HFF-Myc (cell line): ENCODE results near the gene SEPTIN10.

Experiments used
- DNase-seq: peaks from one replicate; pipeline ENCODE4 v3.0.0-alpha.2; 2011; ENCODE audit warnings: low read depth; ENCODE audit errors: extremely low read depth
- H3K4me3 ChIP-seq: replicated peaks from 2 replicates; pipeline ENCODE4 v1.5.1; 2011; ENCODE audit warnings: low read depth, mild to moderate bottlenecking, control low read depth, low read length
- TF ChIP-seq, protein P1 (sequence below): IDR thresholded peaks from 2 replicates; pipeline ENCODE4 v1.5.1; 2012; ENCODE audit warnings: mild to moderate bottlenecking, low read depth, low read length, control low read depth; ENCODE audit errors: missing control alignments

SEPTIN10 gene

DNA sequence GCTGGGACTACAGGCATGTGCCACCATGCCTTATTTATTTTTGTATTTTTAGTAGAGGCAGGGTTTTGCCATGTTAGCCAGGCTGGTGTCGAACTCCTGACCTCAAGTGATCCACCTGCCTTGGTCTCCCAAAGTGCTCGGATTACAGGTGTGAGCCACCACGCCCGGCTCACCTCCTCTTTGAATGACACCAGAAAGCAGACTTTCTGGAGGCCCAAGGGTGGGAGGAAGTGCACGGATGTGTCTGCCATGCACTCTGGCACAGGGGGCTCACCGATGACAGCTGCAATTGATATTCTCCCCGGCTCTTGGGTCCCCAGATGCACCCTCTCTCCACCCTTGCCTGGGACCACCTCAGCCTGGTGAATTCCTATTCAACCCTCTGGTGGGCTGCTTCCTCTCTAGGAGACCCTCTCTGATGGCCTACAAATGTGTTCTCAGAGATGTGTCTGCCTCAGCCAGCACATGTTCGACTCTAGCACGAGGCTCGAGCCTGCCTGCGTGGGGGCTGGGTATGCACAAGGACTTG lies 87.3 kb downstream of the SEPTIN10 start:
- DNase-seq, result no peak
- TF ChIP-seq, protein P1, sequence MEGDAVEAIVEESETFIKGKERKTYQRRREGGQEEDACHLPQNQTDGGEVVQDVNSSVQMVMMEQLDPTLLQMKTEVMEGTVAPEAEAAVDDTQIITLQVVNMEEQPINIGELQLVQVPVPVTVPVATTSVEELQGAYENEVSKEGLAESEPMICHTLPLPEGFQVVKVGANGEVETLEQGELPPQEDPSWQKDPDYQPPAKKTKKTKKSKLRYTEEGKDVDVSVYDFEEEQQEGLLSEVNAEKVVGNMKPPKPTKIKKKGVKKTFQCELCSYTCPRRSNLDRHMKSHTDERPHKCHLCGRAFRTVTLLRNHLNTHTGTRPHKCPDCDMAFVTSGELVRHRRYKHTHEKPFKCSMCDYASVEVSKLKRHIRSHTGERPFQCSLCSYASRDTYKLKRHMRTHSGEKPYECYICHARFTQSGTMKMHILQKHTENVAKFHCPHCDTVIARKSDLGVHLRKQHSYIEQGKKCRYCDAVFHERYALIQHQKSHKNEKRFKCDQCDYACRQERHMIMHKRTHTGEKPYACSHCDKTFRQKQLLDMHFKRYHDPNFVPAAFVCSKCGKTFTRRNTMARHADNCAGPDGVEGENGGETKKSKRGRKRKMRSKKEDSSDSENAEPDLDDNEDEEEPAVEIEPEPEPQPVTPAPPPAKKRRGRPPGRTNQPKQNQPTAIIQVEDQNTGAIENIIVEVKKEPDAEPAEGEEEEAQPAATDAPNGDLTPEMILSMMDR, result no peak
- no peak overlapping the region for H3K4me3 ChIP-seq

GRCh38 chr2:109525836-109526235 lies 87.9 kb downstream of the SEPTIN10 start:
- no peak overlapping the region for H3K4me3 ChIP-seq
- no peak for DNase-seq
- TF ChIP-seq, protein P1, result no peak

GRCh38 chr2:109523536-109524361 lies 90.0 kb downstream of the SEPTIN10 start:
- no peak overlapping the region for H3K4me3 ChIP-seq
- no peak for DNase-seq
- TF ChIP-seq, protein P1, result no peak

- no peak for DNase-seq
- no peak overlapping the region for H3K4me3 ChIP-seq
- TF ChIP-seq, protein P1, result no peak
These were observed 90.6 kb downstream of the SEPTIN10 start for GRCh38 chr2:109523121-109523520.

- DNase-seq, result no peak
- TF ChIP-seq, protein P1, result no peak
These were observed 91.7 kb downstream of the SEPTIN10 start for GRCh38 chr2:109522063-109522374.

DNA sequence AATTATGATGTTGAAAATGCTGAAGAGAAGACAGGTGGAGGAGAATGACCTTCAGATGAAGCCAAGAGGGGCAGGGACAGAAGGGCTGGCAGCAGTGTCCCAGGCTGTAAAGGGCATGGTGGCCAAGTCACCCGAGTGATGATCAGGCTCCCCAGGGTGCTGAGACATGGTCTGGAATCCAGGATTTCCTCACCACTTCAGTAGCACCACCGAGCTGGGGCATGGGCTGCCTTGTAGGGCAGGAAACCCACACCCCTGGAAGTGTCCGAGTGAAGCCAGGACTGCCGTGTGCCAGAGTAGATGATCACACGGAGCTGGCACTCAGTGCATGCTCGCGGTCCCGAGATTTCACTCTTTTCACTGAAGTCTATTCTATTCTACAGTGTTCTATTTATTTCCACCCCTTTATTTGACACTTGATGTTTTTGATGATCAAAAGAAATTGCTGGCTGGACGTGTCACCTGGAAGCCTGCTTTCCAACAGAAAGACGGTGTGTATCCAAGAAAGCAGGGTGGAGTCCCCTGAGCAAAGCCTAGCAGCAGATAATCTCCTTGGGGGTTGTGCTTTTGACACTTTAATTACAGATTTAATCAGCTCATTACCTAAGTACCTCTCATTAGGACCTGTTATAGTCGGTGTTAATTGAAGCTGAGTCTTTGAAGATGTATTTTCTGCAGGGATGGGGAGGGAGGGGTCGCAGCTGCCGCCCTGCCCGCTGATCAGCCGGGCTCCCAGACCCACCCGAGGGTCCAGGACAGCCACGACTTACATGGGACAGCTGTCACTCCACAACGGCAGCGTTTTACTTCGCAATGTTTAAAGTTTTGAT lies 92.3 kb downstream of the SEPTIN10 start:
- TF ChIP-seq, protein P1, result no peak
- no peak overlapping the region for H3K4me3 ChIP-seq
- no peak for DNase-seq

More at GRCh38 chr2:109522063-109522374, 91.7 kb downstream of the SEPTIN10 start:
- no peak overlapping the region for H3K4me3 ChIP-seq
